ENCODE data around the gene AJUBA.

DNA sequence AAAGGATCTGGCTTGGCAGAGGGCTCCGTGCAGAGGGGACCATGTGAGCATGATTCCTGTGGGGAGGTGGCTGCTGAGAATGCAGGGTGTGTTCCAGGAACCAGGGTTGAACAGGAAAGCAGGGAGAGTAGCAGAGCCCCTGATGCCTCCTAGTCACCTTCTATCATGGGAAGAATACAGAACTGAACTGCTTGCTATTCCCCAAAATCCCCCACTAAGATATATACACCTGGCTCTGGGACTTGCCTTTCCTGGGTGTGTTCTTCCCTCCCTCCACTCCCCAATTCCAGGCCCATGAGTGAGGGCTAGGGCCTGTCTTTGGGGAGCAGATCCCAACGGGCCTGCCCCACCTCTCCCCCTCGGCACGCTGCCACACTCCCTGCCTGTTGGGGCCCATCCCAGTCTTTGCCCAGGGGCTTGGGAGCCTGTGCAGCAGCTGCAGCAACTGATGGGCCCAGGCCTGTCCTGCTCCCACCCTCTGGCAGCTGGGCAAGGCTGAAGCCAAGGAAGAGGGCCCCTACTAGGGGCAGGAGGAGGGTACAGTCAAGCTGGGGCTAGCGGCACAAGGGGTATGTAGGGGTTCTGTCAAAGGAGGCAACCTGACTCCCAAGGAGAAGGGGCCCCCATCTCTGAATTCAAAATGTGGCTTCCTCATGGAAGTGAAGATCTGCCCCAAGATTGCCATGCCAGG, 3.2 kb downstream of the AJUBA start:
- TF ChIP-seq, protein P1, sequence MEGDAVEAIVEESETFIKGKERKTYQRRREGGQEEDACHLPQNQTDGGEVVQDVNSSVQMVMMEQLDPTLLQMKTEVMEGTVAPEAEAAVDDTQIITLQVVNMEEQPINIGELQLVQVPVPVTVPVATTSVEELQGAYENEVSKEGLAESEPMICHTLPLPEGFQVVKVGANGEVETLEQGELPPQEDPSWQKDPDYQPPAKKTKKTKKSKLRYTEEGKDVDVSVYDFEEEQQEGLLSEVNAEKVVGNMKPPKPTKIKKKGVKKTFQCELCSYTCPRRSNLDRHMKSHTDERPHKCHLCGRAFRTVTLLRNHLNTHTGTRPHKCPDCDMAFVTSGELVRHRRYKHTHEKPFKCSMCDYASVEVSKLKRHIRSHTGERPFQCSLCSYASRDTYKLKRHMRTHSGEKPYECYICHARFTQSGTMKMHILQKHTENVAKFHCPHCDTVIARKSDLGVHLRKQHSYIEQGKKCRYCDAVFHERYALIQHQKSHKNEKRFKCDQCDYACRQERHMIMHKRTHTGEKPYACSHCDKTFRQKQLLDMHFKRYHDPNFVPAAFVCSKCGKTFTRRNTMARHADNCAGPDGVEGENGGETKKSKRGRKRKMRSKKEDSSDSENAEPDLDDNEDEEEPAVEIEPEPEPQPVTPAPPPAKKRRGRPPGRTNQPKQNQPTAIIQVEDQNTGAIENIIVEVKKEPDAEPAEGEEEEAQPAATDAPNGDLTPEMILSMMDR (IDR thresholded peaks at IDR 0.05), result no peak
- TF ChIP-seq POLR2A (IDR thresholded peaks at IDR 0.05), result no peak
- TF ChIP-seq POLR2AphosphoS5 (IDR thresholded peaks at IDR 0.05), result peak; percentile 65

Data from prostate gland (tissue), 2 donors.